H9 (cell line): Measurements from ENCODE around the gene DTX3L. TPM values are rescaled to one million over a fixed set of nuclear protein-coding genes. Genes with fewer than 3 reads are reported as not detected.

ENCODE experiments used
- DNase-seq: peaks from one replicate; pipeline ENCODE4 v3.0.0-alpha.2; 2017
- H2AFZ ChIP-seq: one replicate; pipeline ENCODE4 v1.6.1; 2013; ENCODE audit warnings: mild to moderate bottlenecking, low read length, control low read depth, moderate library complexity
- H2AK5ac ChIP-seq: 2 replicates; pipeline ENCODE4 v1.6.1; 2013; ENCODE audit warnings: low read length, control low read depth, mixed read lengths; ENCODE audit not compliant: insufficient read length
- H2BK120ac ChIP-seq: one replicate; pipeline ENCODE4 v1.6.1; 2013; ENCODE audit warnings: low read depth, mild to moderate bottlenecking, low read length, control low read depth, inconsistent platforms; ENCODE audit not compliant: poor library complexity, severe bottlenecking
- H2BK12ac ChIP-seq: 2 replicates; pipeline ENCODE4 v1.6.1; 2013; ENCODE audit warnings: low read length, control low read depth, mixed read lengths, low read depth; ENCODE audit not compliant: insufficient read length
- H2BK15ac ChIP-seq: 2 replicates; pipeline ENCODE4 v1.6.1; 2013; ENCODE audit warnings: low read depth, low read length, control low read depth
- H2BK20ac ChIP-seq: one replicate; pipeline ENCODE4 v1.6.1; 2013; ENCODE audit warnings: low read depth, mild to moderate bottlenecking, low read length, control low read depth, inconsistent platforms; ENCODE audit not compliant: poor library complexity, severe bottlenecking
- H2BK5ac ChIP-seq: 2 replicates; pipeline ENCODE4 v1.6.1; 2013; ENCODE audit warnings: low read length, control low read depth, mixed read lengths; ENCODE audit not compliant: insufficient read length
- H3K14ac ChIP-seq: 2 replicates; pipeline ENCODE4 v1.6.1; 2013; ENCODE audit warnings: low read length, control low read depth; ENCODE audit not compliant: insufficient read depth
- H3K18ac ChIP-seq: 2 replicates; pipeline ENCODE4 v1.6.1; 2013; ENCODE audit warnings: low read depth, mild to moderate bottlenecking, mixed read lengths, low read length, control low read depth; ENCODE audit not compliant: insufficient read length
- H3K23ac ChIP-seq: 2 replicates; pipeline ENCODE4 v1.6.1; 2013; ENCODE audit warnings: low read length, control low read depth, mixed read lengths, low read depth; ENCODE audit not compliant: insufficient read length
- H3K23me2 ChIP-seq: 2 replicates; pipeline ENCODE4 v1.6.1; 2013; ENCODE audit warnings: low read depth, mild to moderate bottlenecking, mixed read lengths, low read length, control low read depth; ENCODE audit not compliant: insufficient read length, poor library complexity, severe bottlenecking
- H3K27ac ChIP-seq: 2 replicates; pipeline ENCODE4 v1.5.1; 2013; ENCODE audit warnings: low read length, control low read depth, mixed read lengths, low read depth; ENCODE audit not compliant: insufficient read length
- H3K27me3 ChIP-seq: 2 replicates; pipeline ENCODE4 v1.6.1; 2013; ENCODE audit warnings: low read length, control low read depth, inconsistent platforms; ENCODE audit not compliant: insufficient read depth
- H3K4ac ChIP-seq: 2 replicates; pipeline ENCODE4 v1.6.1; 2013; ENCODE audit warnings: low read depth, mild to moderate bottlenecking, control low read depth, inconsistent platforms, low read length, moderate library complexity
- H3K4me1 ChIP-seq: 2 replicates; pipeline ENCODE4 v1.6.1; 2013; ENCODE audit warnings: low read length, control low read depth, inconsistent platforms; ENCODE audit not compliant: insufficient read depth
- H3K4me2 ChIP-seq: 2 replicates; pipeline ENCODE4 v1.6.1; 2013; ENCODE audit warnings: low read length, control low read depth, mixed read lengths; ENCODE audit not compliant: insufficient read length, insufficient read depth
- H3K56ac ChIP-seq: 2 replicates; pipeline ENCODE4 v1.6.1; 2013; ENCODE audit warnings: low read depth, mild to moderate bottlenecking, mixed read lengths, low read length, control low read depth; ENCODE audit not compliant: insufficient read length
- H3K79me1 ChIP-seq: 2 replicates; pipeline ENCODE4 v1.6.1; 2013; ENCODE audit warnings: low read depth, mild to moderate bottlenecking, moderate library complexity, low read length, control low read depth, inconsistent platforms; ENCODE audit not compliant: insufficient read depth, poor library complexity, severe bottlenecking
- H3K79me2 ChIP-seq: 2 replicates; pipeline ENCODE4 v1.6.1; 2013; ENCODE audit warnings: low read length, control low read depth, inconsistent platforms; ENCODE audit not compliant: insufficient read depth
- H3K9ac ChIP-seq: 2 replicates; pipeline ENCODE4 v1.6.1; 2013; ENCODE audit warnings: low read length, control low read depth, mixed read lengths; ENCODE audit not compliant: insufficient read length; ENCODE audit errors: extremely low read depth
- H3K9me3 ChIP-seq: one replicate; pipeline ENCODE4 v1.6.1; 2013; ENCODE audit warnings: low read depth, low read length, inconsistent platforms; ENCODE audit not compliant: control insufficient read depth
- H3T11ph ChIP-seq: one replicate; pipeline ENCODE4 v1.6.1; 2013; ENCODE audit warnings: mild to moderate bottlenecking, low read length, control low read depth, inconsistent platforms
- H4K20me1 ChIP-seq: one replicate; pipeline ENCODE4 v1.6.1; 2013; ENCODE audit not compliant: control insufficient read depth, insufficient read length, insufficient read depth
- H4K5ac ChIP-seq: 2 replicates; pipeline ENCODE4 v1.6.1; 2013; ENCODE audit warnings: low read depth, mild to moderate bottlenecking, mixed read lengths, low read length, control low read depth; ENCODE audit not compliant: insufficient read length
- H4K8ac ChIP-seq: replicated peaks from 2 replicates; pipeline ENCODE4 v1.6.1; 2013; ENCODE audit warnings: low read length, control low read depth, mixed read lengths, low read depth; ENCODE audit not compliant: insufficient read length
- H4K91ac ChIP-seq: 2 replicates; pipeline ENCODE4 v1.6.1; 2013; ENCODE audit warnings: low read depth, mild to moderate bottlenecking, moderate library complexity, mixed read lengths, low read length, control low read depth; ENCODE audit not compliant: insufficient read length
- H3K27ac Mint-ChIP-seq, 3 experiments: 2 replicates in 2 of 3; 3 replicates in 1 of 3; pipeline ENCODE4 v1.8.0; 2020 to 2021; ENCODE audit warnings: mixed read lengths in 3 of 3, mild to moderate bottlenecking in 1 of 3, moderate library complexity in 1 of 3
- H3K27me3 Mint-ChIP-seq: 2 replicates; pipeline ENCODE4 v1.8.0; 2021; ENCODE audit warnings: low read depth, mild to moderate bottlenecking, moderate library complexity, mixed read lengths
- H3K36me3 Mint-ChIP-seq, 3 experiments: 2 replicates in 2 of 3; 3 replicates in 1 of 3; pipeline ENCODE4 v1.8.0; 2020 to 2021; ENCODE audit warnings: low read depth in 3 of 3, mixed read lengths in 3 of 3; ENCODE audit not compliant: insufficient read depth in 1 of 3
- H3K4me1 Mint-ChIP-seq, 2 experiments: 2 replicates each; pipeline ENCODE4 v1.8.0; 2020; ENCODE audit warnings: mixed read lengths in 2 of 2
- H3K4me3 Mint-ChIP-seq, 2 experiments: 2 replicates in 1 of 2; 3 replicates in 1 of 2; pipeline ENCODE4 v1.8.0; 2020 to 2021; ENCODE audit warnings: mild to moderate bottlenecking in 2 of 2, mixed read lengths in 2 of 2, moderate library complexity in 1 of 2
- H3K9me3 Mint-ChIP-seq, 2 experiments: 2 replicates in 1 of 2; 3 replicates in 1 of 2; pipeline ENCODE4 v1.8.0; 2020; ENCODE audit warnings: mild to moderate bottlenecking in 2 of 2, mixed read lengths in 2 of 2, moderate library complexity in 1 of 2
- CTCF ChIP-seq: fragments of 200-600 bp; sonication (generic); conservative IDR thresholded peaks from 3 replicates; pipeline ENCODE4 v1.8.0; 2021; ENCODE audit warnings: antibody characterized with exemption, mild to moderate bottlenecking
- WGBS: extraction: QIAGEN DNeasy Blood & Tissue Kit; methylation state at CpG from one replicate; pipeline ENCODE4 v1.1.7; 2013; ENCODE audit warnings: missing lambda C conversion rate, low lambda C conversion rate, mixed read lengths; ENCODE audit not compliant: insufficient read length; ENCODE audit errors: extremely low coverage; 5-methylcytosine and 5-hydroxymethylcytosine counted together
- total RNA-seq: library from RNA; stranded (reverse); gene quantifications from 2 replicates; pipeline ENCODE4 v1.2.1, GENCODE V29; 2021

DTX3L gene
- total RNA-seq, 1 experiment from 2014 or later: 7.5 TPM

GRCh38 chr3:122523317-122523716, 40.8 kb upstream of the DTX3L start:
- TF ChIP-seq CTCF: no peak

More at GRCh38 chr3:122523317-122523716, 40.8 kb upstream of the DTX3L start:
- H2AFZ ChIP-seq: no peak overlapping the region
- no peaks in the 10 kb centered on the region for H3K4me1 ChIP-seq
- H4K5ac ChIP-seq: no peak overlapping the region
- no peaks in the 10 kb centered on the region for H3K27me3 ChIP-seq
- no peaks in the 10 kb centered on the region for H3K23me2 ChIP-seq
- no peak overlapping the region for H3K9ac ChIP-seq
- no peak overlapping the region for H3K4me2 ChIP-seq
- H4K8ac ChIP-seq: no peak overlapping the region
- H3K4me3 Mint-ChIP-seq: no peak overlapping the region
- no peak overlapping the region for H3T11ph ChIP-seq
- no peaks in the 10 kb centered on the region for H3K79me1 ChIP-seq
- no peak overlapping the region for H4K91ac ChIP-seq
- H2AK5ac ChIP-seq: no peak overlapping the region
- no peak overlapping the region for H3K23ac ChIP-seq
- no peak overlapping the region for H2BK20ac ChIP-seq
- H3K4me1 Mint-ChIP-seq: no peaks in the 10 kb centered on the region; a peak in 1 of 4 replicates
- H3K79me2 ChIP-seq: no peaks in the 10 kb centered on the region
- WGBS: no CpG with 5 or more reads among the region's 11 CpGs
- no peaks in the 10 kb centered on the region for H3K9me3 Mint-ChIP-seq
- no peak overlapping the region for H3K27ac Mint-ChIP-seq
- H2BK5ac ChIP-seq: no peak overlapping the region
- no peak overlapping the region for H3K27ac ChIP-seq
- no peaks in the 10 kb centered on the region for H3K36me3 Mint-ChIP-seq
- no peak overlapping the region for H2BK15ac ChIP-seq
- no peak overlapping the region for H2BK120ac ChIP-seq
- H4K20me1 ChIP-seq: no peaks in the 10 kb centered on the region
- H3K9me3 ChIP-seq: no peaks in the 10 kb centered on the region
- H3K27me3 Mint-ChIP-seq: no peaks in the 10 kb centered on the region
- H3K18ac ChIP-seq: no peak overlapping the region
- no peak for DNase-seq
- H3K14ac ChIP-seq: no peak overlapping the region
- no peak overlapping the region for H2BK12ac ChIP-seq
- no peak overlapping the region for H3K56ac ChIP-seq
- H3K4ac ChIP-seq: no peak overlapping the region
